HCT116 (cell line): ENCODE data around the gene MAP3K7CL.

Experiments used
- CEBPB ChIP-seq: IDR thresholded peaks from 2 replicates; pipeline ENCODE4 v1.6.1; 2012; ENCODE audit warnings: low read depth
- CTCF ChIP-seq, 3 experiments: fragments of 200-600 bp in 1 of 3; sonication (generic) in 1 of 3; IDR thresholded peaks in 2 of 3; conservative IDR thresholded peaks in 1 of 3; 2 replicates each; pipeline ENCODE4 v1.5.1; 2012 to 2017; ENCODE audit warnings: low read depth in 2 of 3, low read length in 2 of 3, antibody characterized with exemption in 1 of 3, borderline replicate concordance in 1 of 3, control low read depth in 1 of 3, mild to moderate bottlenecking in 1 of 3, mixed read lengths in 1 of 3, mixed run types in 1 of 3, moderate library complexity in 1 of 3; ENCODE audit not compliant: insufficient read depth in 1 of 3
- EZH2 ChIP-seq: fragments of 200-600 bp; sonication (generic); IDR thresholded peaks from 2 replicates; pipeline ENCODE4 v1.6.1; 2017; ENCODE audit warnings: antibody characterized with exemption, mixed run types
- EZH2phosphoT487 ChIP-seq: fragments of 200-600 bp; IDR thresholded peaks from 2 replicates; pipeline ENCODE4 v1.6.1; 2018; ENCODE audit warnings: antibody characterized with exemption, borderline replicate concordance
- JUND ChIP-seq: IDR thresholded peaks from 2 replicates; pipeline ENCODE4 v1.6.1; 2012
- POLR2AphosphoS5 ChIP-seq: IDR thresholded peaks from 2 replicates; pipeline ENCODE4 v1.6.1; 2011; ENCODE audit warnings: mild to moderate bottlenecking, low read depth, low read length, moderate library complexity
- REST ChIP-seq: IDR thresholded peaks from 2 replicates; pipeline ENCODE4 v1.6.1; 2012; ENCODE audit warnings: low read depth
- SIN3A ChIP-seq: IDR thresholded peaks from 2 replicates; pipeline ENCODE4 v1.6.1; 2012; ENCODE audit warnings: low read depth
- SP1 ChIP-seq: IDR thresholded peaks from 2 replicates; pipeline ENCODE4 v1.6.1; 2012; ENCODE audit warnings: low read depth
- YY1 ChIP-seq: IDR thresholded peaks from 2 replicates; pipeline ENCODE4 v1.6.1; 2011; ENCODE audit warnings: low read length, low read depth, moderate library complexity, mild to moderate bottlenecking; ENCODE audit not compliant: insufficient replicate concordance; ENCODE audit errors: extremely low read depth
- ZBTB33 ChIP-seq: IDR thresholded peaks from 2 replicates; pipeline ENCODE4 v1.6.1; 2011; ENCODE audit warnings: mild to moderate bottlenecking, low read length, moderate library complexity; ENCODE audit not compliant: insufficient replicate concordance; ENCODE audit errors: extremely low read depth
- ZNF274 ChIP-seq: fragments of 200-500 bp; sonication (Bioruptor generic); IDR thresholded peaks from 2 replicates; pipeline ENCODE4 v1.6.1; 2014; ENCODE audit warnings: mild to moderate bottlenecking, low read depth, low read length, inconsistent platforms

GRCh38 chr21:29201186-29201585, 70.7 kb downstream of the MAP3K7CL start:
- TF ChIP-seq CEBPB (no peak), POLR2AphosphoS5 (no peak), CTCF (IDR thresholded peaks at IDR 0.05 in 2 of 3, conservative IDR thresholded peaks at IDR 0.05 in 1 of 3; ENCODE audit: borderline replicate concordance in 1 of 3, insufficient read depth in 1 of 3, low read depth in 2 of 3, low read length in 2 of 3) (no peak), EZH2phosphoT487 (no peak), EZH2 (no peak), SP1 (no peak), SIN3A (no peak), REST (no peak), YY1 (no peak), ZNF274 (no peak), ZBTB33 (no peak), JUND (no peak)
